GM23248 (cell line): ENCODE results near the gene CNOT6.

Experiments
- EZH2 ChIP-seq: fragments of 200-600 bp; sonication (generic); IDR thresholded peaks from 2 replicates; pipeline ENCODE4 v1.6.1; 2018; ENCODE audit warnings: antibody characterized with exemption, mild to moderate bottlenecking; ENCODE audit not compliant: insufficient read depth, poor library complexity, severe bottlenecking
- EZH2phosphoT487 ChIP-seq: fragments of 200-600 bp; sonication (generic); IDR thresholded peaks from 2 replicates; pipeline ENCODE4 v1.6.1; 2018; ENCODE audit warnings: antibody characterized with exemption, moderate library complexity, mild to moderate bottlenecking, low read depth; ENCODE audit not compliant: insufficient read depth

DNA sequence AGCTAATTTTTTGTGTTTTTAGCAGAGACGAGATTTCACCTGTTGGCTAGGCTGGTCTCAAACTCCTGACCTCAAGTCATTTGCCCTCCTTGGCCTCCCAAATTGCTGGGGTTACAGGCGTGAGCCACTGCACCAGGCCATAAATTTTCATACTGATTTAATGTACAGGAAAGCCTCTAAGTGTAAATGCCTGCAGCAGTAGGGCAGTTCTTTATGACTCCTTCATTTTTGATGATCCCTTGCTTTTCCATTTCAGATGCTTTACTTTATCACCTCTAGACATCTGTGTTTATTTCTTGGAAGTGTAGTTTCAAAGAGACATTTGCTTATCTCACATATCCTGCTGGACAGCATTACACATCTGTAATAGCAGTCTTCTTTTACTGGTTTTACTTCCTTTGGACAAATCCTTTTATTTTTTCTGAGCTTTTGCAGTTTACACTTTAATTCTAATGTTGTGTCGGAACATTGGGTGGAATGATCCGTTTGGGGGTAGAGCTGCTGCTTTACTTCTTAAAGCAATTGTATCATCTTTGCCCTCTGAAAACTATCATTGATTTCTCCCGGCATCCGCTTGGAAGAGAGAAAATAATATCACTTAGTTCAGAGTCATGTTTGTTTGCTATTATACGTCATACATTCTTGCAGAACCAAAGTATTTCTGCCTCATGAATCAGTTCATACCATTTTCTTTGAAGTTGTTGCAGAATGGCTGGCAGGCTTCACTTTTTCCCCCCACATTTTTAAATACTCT, 61.2 kb downstream of the CNOT6 start:
- TF ChIP-seq EZH2 (no peak), EZH2phosphoT487 (no peak)
